GM21423 (cell line): Measurements from ENCODE around the gene CSNK1G2.

Experiments
- ATAC-seq: cut with Tn5 transposase; IDR thresholded peaks from one replicate; pipeline ENCODE4 v1.9.1; 2021; ENCODE audit warnings: mild to moderate bottlenecking, moderate library complexity; ENCODE audit not compliant: unreplicated experiment

Gene CSNK1G2

DNA sequence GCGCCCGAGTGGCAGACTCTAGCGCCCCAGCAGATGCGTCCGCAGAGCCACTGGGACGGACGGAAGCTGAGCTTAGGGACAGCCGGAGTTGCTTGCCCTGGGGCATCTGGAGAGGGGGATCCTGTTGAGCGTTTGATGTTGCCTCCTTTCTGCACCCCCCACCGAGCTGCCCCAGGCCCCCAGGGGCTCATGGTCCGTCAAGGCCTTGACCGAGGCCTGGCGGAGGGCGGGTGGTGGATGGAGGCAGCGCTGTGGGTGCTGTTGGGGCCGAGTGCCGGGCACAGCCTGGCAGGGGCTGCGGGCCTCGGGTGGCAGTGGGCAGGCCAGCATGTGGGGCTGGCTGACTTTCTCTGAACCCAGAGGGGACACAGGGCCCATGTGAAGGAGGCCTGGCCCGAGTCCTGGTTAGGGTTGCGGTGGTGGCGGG lies 2.7 kb downstream of the CSNK1G2 start:
- no peak for ATAC-seq

DNA sequence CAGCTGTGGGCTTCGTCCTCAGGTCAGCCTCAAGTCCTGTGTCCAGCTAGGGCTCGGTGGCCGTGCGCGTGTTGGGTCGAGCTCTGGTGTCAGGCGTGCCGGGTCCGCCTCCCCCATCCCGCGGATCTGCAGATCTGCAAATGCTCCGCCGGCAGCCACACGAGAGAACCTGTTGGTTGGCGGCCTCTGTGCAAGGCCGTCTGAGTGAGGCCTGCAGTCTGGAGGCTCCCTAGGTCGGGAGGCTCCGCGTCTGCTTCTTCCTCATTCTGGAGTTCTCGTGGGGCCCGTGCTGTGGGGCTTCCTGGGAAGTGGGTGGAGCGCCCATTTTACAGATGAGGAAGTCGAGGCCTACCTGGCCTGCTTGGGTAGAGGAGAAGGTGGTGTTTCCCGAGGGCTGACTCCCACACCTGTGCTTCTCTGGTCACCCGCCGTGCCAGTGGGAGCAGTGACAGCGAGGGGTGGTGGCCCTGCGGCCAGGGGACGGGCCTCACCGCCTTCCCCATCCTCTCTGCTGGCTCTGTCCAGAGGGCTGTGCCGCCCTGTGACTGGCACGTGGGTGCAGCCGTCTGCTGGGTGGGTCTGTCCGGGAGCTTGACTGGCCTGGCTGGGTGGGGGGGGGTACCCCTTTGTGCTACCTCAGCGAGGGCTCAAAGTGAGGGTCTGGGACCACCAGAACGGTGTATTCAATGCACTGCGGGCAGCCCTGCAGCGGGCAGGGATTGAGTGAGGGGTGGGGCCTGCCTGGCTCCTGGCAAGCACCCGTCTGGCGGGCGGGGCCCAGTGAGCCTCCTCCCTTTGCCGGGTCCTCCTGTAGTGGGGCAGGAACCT lies 3.3 kb downstream of the CSNK1G2 start:
- no peak for ATAC-seq

DNA sequence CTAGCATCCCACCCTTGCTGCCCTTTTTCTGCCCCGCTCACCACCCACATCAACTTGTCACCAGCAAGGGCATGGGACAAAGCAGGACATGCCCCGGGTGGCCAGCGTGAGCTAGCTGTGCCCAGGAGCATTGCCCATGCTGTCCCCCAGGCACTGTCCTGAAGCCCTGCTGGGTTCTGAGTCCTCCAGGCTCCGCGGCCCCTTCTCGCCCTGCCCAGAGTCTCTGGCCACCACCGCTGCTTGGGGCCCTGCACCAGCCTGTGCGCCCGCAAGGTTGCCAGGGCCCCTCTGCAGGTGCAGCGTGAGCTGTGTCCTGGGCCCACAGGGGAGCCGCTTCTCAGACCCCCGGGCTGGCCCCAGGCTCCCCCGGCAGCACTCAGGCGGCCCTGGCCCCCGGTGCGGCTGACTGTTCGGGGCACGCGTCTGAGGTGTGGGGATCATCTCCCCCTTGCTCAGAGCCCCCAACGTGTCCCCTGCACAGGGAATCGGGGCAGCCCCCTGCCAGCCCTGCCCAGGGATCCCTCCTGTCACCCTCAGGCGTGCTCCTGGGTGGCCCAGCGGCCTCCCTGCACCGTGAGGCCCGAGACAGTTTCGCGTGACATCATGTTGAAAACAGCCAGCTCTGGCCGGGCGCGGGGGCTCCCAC lies 4.1 kb downstream of the CSNK1G2 start:
- ATAC-seq, result no peak

DNA sequence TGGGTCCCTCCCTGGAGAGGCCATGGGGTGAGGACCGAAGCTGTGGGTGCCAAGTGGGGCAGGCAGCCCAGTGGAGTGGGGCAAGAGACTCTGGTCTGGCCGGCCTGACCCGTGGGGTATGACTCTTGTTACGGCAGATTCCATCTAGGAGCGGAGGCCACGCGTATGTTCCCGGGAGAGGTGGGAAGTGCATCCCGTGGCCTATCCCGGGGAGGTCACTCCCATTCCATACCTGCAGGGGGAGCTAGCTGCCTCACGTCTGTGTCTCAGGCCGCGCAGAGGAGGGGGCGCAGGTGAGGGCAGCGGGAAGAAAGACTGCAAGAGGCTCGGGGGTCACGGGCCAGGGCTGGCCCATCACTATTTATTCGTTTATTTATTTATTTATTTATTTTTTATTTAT lies 4.9 kb downstream of the CSNK1G2 start:
- no peak for ATAC-seq

DNA sequence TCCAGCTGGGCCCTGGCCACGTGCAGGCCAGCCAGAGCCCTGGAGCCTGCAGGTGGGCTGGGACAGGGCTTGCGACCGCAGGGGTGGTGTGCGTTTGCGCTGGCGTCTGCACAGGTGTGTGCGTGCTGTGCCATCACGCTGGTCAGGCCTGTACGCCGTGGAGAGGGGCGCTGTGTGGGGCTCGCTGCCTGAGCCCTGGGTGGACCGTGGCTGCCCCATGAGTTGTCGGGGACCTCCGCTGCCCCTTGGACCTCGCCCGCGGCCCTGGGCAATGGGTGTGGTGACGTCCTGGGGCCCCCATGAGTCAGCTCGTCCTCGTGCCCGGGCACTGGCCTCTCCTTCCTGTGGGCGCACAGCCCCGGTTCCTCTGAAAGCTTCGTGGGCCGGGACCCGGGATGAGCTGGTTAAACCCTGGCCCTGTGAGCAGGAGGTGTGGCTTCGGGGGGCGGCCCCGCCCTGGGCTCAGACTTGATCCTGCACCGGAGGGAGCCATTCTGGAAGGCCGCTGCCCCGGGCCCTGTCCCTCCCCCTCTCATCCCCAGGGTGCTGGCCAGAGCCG lies 6.8 kb downstream of the CSNK1G2 start:
- no peak for ATAC-seq

DNA sequence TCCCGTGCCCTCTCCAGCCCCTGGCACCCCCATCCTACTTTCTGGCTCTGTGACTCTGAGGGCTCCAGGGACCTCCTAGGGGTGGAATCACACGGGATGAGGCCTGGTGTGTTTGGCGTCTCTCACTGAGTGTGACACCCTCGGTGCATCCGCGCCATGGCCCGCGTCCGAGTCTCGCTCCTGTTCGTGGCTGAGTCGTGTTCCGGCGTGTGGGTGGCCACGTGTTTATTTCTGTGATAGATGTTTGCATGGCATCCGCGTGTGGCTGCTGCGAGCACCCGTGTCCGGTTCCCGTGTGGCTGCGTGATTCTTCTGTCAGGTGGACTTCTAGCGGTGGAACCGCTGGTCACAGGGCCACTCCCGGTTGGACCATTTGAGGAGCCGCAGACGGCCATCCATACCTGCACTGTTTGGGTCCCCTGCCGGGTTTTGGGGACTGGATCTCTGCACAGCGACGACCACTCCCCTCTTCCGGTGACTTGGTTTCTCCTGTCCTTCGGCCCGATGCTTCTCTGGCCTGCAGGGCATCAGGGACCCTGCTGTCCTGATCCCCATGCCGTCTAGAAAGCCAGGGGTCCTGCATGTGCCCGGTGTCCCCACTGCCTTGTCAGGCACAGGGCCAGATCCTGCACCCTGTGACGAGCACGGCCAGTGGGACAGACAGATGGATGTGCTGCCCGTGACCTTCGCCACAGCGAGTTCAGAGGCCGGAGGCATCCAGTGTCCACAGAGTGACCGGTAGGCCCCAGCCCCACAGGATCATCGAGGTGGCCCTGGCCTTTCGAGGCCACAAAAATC lies 8.5 kb downstream of the CSNK1G2 start:
- no peak for ATAC-seq

DNA sequence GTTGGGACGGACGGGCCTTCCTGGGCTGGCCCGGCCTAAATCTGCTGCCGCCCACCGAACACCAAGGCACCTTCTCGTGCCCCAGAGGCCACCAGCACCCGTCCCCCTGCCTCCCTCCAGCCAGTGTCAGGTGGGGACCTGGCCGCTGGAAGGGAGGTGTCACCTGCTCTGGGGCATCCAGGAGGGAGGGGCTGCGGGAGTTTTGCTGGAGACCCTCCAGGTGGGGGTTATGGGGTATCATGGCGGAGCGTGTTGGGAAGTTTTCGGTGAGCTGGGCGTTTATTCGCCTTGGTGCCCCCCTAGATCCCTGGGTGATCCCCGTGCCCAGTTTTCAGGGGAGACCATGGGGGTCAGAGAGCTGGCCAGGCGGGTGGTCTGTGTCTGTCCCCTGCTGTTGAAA lies 9.7 kb downstream of the CSNK1G2 start:
- no peak for ATAC-seq

DNA sequence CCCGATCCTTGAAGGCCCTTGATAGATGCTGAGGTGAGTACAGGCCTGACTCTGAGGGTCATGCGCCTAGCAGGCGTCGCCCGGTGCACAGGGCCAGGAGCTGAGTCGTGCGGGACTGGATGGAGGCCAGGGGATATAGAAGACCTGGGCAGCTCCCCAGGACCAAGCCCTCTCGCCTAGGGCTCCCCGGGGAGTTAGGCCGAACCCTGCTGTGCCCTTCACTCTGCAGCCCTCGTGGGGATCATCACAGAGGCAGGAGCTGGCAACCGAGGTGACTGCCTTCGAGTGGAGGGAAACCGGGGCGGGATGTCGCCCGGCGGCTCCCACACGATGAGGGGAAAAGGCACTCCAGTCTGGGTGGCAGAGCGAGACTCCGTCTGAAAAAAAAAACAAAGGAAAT lies 11.7 kb downstream of the CSNK1G2 start:
- ATAC-seq, result no peak

DNA sequence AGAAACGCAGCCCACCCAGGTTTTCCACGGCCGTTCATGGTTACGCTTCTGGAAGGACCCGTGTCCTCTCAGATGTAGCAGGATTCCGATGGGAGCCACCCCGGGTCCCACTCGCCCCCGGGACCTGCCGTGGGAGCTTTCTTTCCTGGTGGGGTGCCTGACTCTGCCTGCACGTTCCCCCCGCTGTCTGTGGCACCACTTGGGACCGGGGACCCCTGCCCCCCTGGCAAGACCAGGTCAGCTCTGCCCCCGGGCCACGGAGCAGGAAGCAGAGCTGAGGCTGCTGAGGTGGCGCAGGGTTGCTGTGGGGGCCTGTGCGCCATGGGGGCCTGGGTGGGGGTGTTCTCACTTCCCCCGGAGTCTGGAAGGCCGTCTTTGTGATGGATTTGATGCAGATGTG lies 12.1 kb downstream of the CSNK1G2 start:
- ATAC-seq, result no peak

DNA sequence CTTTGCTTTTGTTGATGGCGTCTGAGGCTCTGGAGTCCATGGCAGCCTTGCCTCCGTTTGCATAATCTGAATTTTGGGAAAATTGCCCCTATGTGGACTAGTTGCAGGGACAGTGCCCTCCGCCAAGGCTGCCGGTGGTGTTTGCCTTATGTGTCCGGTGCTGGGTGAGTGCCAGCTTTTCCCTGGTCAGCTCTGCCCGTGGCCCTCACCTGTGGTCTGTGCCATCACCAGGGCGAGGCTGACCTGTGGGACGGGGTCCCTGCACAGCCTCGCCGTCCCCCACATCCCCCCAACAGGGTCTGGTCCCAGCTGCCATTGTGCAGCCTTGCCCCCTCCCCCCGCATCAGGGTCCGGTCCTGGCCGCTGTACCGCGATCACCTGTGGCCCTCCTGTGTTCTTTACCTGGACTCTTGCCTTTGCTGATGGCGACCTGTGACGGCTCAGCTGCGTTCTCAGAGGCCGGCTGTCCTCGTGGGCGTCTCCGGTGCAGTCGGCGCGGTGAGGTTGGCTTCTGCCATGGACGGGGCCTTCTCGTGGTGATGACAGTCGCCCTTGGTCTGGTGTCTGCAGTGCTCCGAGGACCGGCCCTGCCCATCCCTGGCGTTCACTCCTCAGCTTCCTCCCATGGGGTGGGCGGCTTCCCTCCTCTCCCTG lies 12.6 kb downstream of the CSNK1G2 start:
- no peak for ATAC-seq

DNA sequence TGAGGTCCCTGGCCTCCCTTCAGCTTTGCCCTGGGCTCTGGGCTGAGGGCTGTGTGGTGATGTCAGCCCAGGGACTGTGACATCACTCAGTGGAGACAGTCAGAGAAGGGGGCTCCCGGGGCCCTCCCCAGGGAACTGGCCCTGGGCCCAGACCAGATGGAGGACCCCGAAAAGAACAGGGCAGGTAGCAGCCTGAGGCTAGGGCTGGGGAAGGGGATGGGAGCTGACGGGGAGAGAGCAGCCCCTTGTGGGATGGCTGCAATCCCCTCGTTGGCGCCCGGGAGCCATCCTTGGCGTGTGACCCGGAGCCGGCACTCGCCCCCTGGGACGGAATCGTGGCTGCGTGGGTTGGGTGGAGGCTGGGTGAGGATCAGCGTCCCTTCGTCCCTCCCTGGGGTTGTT lies 13.6 kb downstream of the CSNK1G2 start:
- no peak for ATAC-seq

DNA sequence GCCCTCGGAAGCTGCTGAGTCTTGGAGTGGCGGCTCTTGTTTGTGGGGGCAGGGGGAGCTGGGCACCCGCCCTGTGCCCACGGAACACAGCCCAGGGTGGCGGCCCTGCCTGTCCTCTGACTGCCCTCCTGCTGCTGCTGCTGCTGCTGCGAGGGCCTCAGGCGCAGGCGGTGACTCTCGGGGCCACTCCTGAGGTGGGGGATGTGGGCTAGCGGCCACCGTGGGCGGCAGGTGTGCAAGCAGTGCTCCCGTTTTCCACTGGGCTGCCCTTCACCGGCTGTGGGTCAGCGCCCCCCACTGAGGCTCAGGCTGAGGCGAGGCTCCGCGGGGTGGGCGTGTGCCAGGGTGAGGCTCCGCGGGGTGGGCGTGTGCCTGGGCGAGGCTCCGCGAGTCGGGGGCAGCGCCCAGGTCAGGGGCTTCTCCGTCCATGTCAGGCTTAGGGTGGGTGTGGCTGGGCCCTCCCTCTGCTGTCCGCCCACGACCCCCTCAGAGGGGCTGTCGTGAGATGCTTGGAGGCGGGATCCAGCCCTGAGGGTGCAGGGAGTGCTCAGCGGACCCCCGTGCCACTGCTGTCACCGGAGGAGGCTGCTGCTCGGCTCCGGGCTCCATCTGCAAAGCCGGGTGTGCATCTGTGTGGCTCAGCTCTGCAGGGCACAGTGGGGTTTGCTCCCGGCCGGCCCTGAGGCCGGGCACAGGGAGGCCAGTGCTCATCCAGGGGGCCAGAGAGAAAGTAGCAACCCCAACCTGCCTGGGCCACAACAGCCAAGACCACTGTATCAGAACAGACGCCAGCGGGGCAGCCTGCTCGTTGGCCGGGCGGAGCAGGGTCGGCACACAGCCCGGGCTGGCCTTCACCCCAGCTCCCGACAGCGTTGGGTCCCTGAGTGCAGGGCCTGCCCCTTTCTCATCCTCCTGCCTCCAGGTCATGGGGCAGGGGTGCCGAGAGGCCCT lies 14.5 kb downstream of the CSNK1G2 start:
- ATAC-seq, result no peak

DNA sequence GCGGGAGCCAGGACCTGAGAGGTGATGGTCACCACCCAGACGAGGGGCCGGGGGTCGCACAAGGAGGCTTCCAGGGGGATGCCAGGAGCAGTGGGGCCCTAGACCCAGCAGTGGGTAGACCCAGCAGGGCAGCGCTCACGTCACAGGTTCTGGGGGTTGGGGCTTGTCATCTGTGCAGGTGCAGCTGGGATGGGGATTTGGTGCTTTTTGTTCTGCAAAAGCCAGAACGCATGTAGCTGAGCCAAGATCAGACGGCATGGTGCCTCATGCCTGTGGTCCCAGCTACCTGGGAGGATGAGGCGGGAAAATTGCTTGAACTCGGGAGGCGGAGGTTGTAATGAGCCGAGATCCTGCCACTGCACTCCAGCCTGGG lies 15.1 kb downstream of the CSNK1G2 start:
- ATAC-seq, result no peak

DNA sequence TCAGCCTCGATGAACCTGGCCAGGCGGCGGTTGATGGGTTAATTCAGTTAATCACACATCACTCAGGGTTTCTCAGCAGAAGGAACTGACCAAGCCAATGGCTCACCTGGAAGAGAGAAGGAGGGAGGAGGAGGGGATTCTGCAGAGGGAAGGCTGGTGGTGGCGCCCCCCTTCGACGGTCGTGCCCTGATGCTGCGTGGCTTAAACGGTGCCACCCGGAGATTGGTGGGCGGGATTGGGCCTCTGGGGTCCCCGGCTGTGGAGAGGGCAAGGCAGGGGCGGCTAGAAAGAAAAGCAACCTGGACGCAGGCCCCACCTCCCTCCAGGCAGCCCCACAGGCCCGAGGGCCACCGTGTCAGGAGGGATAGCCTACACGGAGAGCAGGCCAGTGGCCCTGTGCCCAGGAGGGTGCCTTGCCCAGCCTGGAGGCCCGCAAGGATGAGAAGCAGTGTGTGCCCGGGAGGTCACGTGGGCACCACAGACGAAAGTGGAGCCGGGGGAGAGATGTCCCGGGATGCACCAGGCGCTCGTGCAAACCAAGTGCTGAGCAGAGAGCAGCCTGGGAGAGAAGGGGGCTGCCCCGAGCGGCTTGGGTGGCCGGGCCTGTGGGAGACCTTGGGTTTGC lies 16.0 kb downstream of the CSNK1G2 start:
- no peak for ATAC-seq

DNA sequence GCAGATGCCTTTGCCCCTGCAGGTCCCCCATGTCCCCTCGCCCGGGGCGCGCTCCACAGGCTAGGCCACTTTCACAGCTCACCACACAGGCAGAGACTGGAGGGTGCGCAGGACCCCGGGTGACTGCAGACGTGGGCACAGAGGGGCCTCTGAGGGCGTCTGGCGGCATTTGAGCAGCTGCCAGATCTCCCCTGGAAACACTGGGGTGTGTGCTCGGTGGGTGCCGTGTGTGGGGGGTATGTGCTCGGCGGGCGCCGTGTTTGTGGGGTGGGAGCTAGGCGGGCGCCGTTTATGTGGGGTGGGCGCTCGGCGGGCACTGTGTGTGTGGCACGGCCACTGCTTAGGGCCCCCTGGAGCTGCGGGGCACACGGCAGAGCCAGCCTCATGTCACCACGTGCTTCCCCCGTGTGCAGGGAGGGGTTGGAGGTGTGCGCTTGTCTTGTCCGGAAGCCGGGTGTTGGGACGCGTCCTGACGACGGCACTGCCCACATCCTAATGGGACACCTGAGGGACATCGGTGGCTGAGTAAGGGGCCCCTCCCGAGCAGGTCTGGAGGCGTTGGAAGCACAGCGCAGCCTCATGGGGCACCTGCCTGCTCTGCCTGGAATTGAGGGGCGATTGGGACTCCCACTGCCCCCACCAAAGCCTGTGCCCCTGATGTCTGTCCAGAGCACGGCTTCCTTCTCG lies 16.7 kb downstream of the CSNK1G2 start:
- ATAC-seq, result no peak

DNA sequence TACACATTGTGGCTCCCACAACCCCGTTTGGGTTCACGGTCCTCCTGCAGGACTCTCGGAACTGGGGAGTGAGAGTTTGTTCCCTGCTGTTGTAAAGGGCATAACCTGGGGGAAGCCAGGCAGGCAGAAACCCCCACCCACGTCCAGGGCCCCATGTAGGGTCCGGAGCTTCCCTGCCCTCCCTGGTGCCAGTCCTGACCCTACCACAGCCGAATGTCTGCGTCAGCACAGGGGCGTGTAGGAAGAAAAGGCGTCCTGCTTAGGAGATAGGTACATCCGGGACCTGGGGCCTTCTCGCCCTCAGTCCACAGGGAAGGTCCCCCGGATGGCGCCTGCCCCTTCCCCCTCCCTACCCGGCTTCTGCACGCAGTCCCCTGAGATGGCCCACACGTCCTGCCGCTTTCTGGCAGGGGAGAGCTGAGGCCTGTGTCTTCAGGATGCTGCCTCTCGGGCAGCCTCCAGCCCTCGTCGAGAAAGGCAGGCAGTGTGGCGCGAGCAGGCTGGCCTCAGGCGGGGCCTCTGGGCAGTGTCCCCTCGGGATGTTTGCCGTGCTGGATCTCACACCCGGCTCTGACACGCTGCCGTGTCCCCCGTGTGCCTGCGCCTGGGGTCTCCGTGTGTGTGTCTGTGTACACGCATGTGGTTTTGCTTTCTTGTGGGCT lies 19.1 kb downstream of the CSNK1G2 start:
- ATAC-seq, result no peak

DNA sequence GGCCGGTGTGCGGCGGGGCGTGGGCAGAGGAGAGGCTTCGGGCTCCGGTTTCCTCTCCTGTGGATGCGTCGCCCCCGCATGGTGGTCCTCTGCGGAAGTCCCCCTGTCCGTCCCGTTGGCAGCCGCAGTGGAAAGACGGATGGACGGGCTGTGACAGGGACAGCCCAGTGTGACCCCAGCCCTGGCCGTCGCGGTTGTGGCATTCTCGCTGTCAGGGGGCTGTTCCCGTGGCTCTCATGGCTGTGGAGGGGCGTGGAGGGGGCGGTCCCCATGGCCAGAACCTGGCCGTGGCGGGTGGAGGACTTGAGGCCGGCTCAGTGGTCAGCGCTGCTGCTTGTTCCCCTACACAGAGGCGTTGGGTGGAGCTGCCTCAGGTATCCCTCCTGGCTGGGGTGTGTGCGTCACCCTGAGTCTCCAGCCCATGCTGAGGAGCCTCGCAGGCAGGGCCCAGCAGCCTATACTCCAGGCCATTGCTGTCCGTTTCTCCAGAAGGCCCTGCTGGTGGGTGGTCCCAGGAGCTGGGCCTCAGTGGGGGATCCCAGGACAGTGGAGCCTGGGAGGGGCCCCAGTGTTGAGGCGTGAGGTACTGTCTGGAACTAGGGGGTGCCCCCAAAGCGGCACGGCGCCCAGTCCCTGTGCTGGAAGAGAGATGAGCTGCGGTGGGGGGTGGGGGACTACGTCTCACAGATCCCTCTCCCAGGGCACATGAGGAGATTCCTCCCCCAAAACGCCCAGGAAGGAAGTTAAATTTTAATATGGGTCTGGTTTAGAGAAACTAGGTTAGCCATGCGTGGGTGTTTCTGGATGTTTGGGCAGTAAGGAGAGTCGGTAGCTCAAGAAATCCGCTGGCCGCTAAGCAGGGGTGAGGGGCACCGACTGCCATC lies 20.3 kb downstream of the CSNK1G2 start:
- no peak for ATAC-seq
